ENCODE results near the gene NCOA3. TPM values are rescaled to one million over a fixed set of nuclear protein-coding genes. Genes with fewer than 3 reads are reported as not detected.

Gene NCOA3
- total and polyA plus RNA-seq, 2 experiments from 2014 or later = 6.7 to 25.8 TPM

- TF ChIP-seq REST (IDR thresholded peaks at IDR 0.05; ENCODE audit: unreplicated experiment) (no peak), EZH2 (IDR thresholded peaks at IDR 0.05; ENCODE audit: low read depth, unreplicated experiment) (no peak)
These were observed 22.6 kb upstream of the NCOA3 start (continued) for GRCh38 chr20:47479093-47479492.

GRCh38 chr20:47479506-47479905 is 22.2 kb upstream of the NCOA3 start:
- ATAC-seq = no peak
- H3K4me1 Mint-ChIP-seq = no peaks in the 10 kb centered on the region
- no peak overlapping the region for H2AFZ ChIP-seq
- TF ChIP-seq CTCF (conservative IDR thresholded peaks at IDR 0.05; ENCODE audit: low read depth in 2 of 2) (no peak), STAT1 (IDR thresholded peaks at IDR 0.05; ENCODE audit: unreplicated experiment) (no peak), POLR2AphosphoS5 (IDR thresholded peaks at IDR 0.05; ENCODE audit: low read depth) (no peak), EZH2 (IDR thresholded peaks at IDR 0.05; ENCODE audit: low read depth, unreplicated experiment) (no peak), ZNF462 (CRISPR knock-in tag; IDR thresholded peaks at IDR 0.05) (no peak), JUNB (IDR thresholded peaks at IDR 0.05; ENCODE audit: unreplicated experiment) (no peak), ETS1 (IDR thresholded peaks at IDR 0.05) (no peak), ZNF331 (CRISPR knock-in tag; IDR thresholded peaks at IDR 0.05; ENCODE audit: low read depth) (no peak)

More at GRCh38 chr20:47479506-47479905, 22.2 kb upstream of the NCOA3 start:
- DNase-seq (ENCODE audit: low spot score) = no peak
- no peaks in the 10 kb centered on the region for H3F3A ChIP-seq (replicated peaks; ENCODE audit: low read depth)
- Mint-ChIP-seq H3K9me3 (no peaks in the 10 kb centered on the region), H3K27me3 (ENCODE audit: insufficient read depth, low read depth, poor library complexity) (peaks cover 3% of the 10 kb centered on the region), H3K36me3 (ENCODE audit: low read depth) (no peaks in the 10 kb centered on the region), H3K4me3 (no peak overlapping the region), H3K27ac (no peak overlapping the region)
- H3K9me2 ChIP-seq (ENCODE audit: insufficient read depth) = no peaks in the 10 kb centered on the region
- H4K20me1 ChIP-seq (replicated peaks; ENCODE audit: insufficient read depth) = no peaks in the 10 kb centered on the region
- no peaks in the 10 kb centered on the region for H3K4me1 ChIP-seq (ENCODE audit: insufficient read depth)
- H3K36me3 ChIP-seq (ENCODE audit: insufficient read depth) = no peaks in the 10 kb centered on the region
- no peak overlapping the region for H3K4me2 ChIP-seq
- H3K27me3 ChIP-seq (ENCODE audit: insufficient read depth) = no peaks in the 10 kb centered on the region
- H3K79me2 ChIP-seq (replicated peaks; ENCODE audit: insufficient read depth) = no peaks in the 10 kb centered on the region
- no peak overlapping the region for H3K27ac ChIP-seq (ENCODE audit: low read depth)
- H3K4me3 ChIP-seq = no peak overlapping the region

Measured in GM23338 (cell line).